UCSD-AML1 (cell line): ENCODE data around the gene LMLN.
"Not testable (repeated sequence)": the region's sequence is repeated elsewhere in the genome, so short reads cannot be mapped to it uniquely, and the experiment has no call there.

Experiments used
- DNase-seq: peaks from one replicate; lab custom pipeline; 2025; ENCODE audit not compliant: unreplicated experiment; lab: John Stamatoyannopoulos, UW

LMLN gene

GRCh38 chr3:198071602-198072287 is 111.7 kb downstream of the LMLN start:
- no peak for DNase-seq

GRCh38 chr3:198076722-198077308 is 116.8 kb downstream of the LMLN start:
- no peak for DNase-seq

- DNase-seq: peak; percentile 39
These were observed 119.9 kb downstream of the LMLN start for GRCh38 chr3:198079771-198080520.

DNA sequence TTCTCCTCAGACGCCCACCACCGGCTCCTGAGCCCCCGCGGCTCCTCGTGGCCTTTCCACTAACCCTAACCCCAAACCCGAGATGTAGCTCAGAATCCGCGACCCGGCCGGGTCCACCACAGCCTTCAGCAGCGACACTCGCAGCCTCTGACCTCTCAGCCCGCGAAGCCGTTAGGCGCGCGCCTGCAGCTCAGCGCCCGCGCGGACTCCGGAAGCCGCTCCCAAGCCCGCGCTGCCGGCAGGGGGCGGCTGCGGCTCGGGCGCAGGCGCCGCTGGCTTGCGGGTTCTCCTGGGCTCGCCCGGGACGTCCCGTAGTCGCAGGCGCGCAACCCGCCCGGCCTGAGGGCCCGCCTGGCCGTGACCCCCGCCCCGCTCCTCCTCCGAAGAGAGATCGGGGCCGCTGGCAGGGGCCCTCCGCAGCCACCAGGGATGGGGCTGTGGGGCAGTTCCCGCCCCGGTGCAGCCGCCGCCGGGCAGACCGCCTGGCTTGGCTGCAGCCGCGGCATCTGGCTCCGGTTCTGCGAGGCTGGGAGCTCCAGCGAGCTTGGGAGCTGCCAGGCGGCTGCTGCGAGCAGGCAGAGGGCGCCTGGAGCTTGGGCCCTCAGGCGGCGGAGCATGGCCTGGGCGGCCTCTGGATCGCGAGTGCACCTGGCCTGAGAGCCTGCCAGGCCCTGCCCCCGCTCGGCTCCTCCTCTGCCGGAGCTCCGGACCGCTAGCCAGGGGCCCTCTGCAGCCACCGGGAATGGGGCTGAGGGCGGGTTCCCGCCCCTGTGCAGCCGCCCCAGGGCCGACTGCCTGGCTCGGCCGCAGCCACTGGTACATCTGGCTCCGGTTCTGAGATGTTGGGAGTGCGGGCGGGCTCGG is 120.7 kb downstream of the LMLN start:
- peak; percentile 74 for DNase-seq

DNA sequence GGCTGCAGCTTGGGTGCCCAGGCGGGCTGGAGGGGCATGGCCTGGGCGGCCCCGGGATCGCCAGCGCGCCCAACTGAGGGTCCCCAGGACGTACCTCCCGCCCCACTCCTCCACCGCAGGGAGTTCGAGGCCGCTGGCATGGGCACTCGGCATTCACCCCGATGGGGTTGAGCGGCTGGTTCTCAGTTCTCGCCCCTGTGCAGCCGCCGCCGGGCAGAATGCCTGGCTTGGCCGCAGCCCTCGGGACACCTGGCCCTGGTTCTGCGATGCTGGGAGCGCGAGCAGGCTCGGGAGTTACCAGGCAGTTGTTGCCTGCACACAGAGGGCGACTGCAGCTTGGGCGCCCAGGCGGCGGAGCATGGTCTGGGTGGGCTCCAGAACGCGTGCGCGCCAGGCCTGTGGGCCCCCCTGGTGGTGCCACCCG is 121.4 kb downstream of the LMLN start:
- DNase-seq: no peak

DNA sequence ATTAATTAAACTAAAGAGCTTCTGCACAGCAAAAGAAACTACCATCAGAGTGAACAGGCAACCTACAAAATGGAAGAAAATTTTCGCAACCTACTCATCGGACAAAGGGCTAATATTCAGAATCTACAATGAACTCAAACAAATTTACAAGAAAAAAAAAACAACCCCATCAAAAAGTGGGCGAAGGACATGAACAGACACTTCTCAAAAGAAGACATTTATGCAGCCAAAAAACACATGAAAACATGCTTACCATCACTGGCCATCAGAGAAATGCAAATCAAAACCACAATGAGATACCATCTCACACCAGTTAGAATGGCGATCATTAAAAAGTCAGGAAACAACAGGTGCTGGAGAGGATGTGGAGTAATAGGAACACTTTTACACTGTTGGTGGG is 122.2 kb downstream of the LMLN start:
- DNase-seq: not testable (repeated sequence)

DNA sequence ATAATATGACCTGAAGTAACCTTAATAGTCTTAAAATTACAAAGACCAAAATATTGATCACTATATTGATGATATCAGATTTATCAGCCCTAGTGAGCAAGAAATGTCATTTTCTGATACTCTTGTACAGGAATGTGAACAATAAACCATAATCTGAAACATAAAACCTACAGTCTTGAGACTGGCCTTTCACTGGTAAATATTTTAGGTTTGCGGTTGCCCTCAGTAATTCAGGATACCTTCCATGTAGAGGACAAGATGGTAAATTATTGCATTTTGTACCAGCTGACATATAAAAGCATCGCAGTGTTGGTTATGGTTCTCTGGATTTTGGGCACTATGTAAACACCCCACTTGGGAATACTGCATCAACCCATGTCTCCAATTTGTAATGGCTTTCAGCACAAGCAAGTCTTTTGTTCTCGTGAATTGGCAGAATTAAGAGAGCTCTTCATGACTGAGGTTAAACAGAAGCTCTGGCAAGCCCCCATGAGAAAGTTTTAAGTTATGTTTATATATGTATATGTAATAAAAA is 128.5 kb downstream of the LMLN start:
- no peak for DNase-seq

- no peak for DNase-seq
These were observed 130.8 kb downstream of the LMLN start for GRCh38 chr3:198090795-198091332.

DNA sequence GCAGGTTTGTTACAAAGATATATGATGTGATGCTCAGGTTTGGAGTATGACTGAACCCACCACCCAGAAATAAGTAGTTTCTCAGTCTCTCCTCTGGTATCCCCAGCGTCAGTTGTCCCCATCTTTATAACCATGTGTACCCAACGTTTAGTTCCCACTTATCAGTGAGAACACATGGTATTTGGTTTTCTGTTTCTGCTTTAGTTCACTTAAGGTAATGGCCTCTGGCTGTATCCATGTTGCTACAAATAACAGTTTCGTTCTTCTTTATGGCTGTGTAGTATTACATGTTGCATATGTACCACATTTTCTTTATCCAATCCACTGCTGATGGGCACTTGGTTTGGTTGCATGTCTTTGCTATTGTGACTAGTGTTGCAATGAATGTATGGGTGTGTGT is 132.3 kb downstream of the LMLN start:
- DNase-seq: no peak

- no peak for DNase-seq
These were observed 133.2 kb downstream of the LMLN start for GRCh38 chr3:198093112-198093679.
